Prostate gland (tissue), 2 donors: Measurements from ENCODE around the gene RGS7.

ENCODE experiments used
- CTCF ChIP-seq, 4 experiments: fragments of 200-600 bp in 2 of 4; fragments of 450-650 bp in 2 of 4; sonication (generic) in 2 of 4; IDR thresholded peaks; 1 replicate in 3 of 4; 2 replicates in 1 of 4; pipeline ENCODE4 v1.5.1; 2016 to 2019; ENCODE audit warnings: antibody characterized with exemption in 4 of 4, mild to moderate bottlenecking in 2 of 4, moderate library complexity in 2 of 4
- POLR2A ChIP-seq: fragments of 450-650 bp; IDR thresholded peaks from one replicate; pipeline ENCODE4 v1.6.1; 2016; ENCODE audit warnings: antibody characterized with exemption, mild to moderate bottlenecking

GRCh38 chr1:240976685-240977084 is 380.3 kb downstream of the RGS7 start:
- TF ChIP-seq POLR2A (no peak), CTCF (IDR thresholded peaks at IDR 0.05) (no peak)
